Fibroblast of pulmonary artery (primary cell): ENCODE results near the gene MRPL2.

Experiments used
- DNase-seq: peaks from one replicate; pipeline ENCODE4 v3.0.0-alpha.2; 2010; ENCODE audit warnings: low read depth
- H3K4me3 ChIP-seq: replicated peaks from 2 replicates; pipeline ENCODE4 v1.5.1; 2011; ENCODE audit warnings: low read depth, mild to moderate bottlenecking, control low read depth, low read length, moderate library complexity
- TF ChIP-seq, protein P1 (sequence below): IDR thresholded peaks from 2 replicates; pipeline ENCODE4 v1.5.1; 2011; ENCODE audit warnings: mild to moderate bottlenecking, control low read depth, low read length, inconsistent platforms; ENCODE audit errors: missing control alignments

Gene MRPL2

DNA sequence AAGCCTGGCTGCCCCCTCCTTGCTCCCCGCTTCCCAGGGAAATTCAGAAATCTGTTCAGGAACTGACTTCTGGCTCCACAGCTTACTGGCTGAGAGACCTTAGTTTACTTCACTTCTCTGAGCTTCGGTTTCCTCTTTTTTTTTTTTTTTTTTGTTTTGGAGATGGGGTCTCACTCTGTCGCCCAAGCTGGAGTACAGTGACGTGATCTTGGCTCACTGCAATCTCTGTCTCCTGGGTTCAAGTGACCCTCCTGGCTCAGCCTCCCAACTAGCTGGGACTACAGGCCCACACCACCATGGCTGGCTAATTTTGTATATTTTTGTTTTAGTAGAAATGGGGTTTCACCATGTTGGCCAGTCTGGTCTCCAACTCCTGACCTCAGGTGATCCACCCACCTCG lies 31.8 kb upstream of the MRPL2 start:
- no peak overlapping the region for H3K4me3 ChIP-seq
- TF ChIP-seq, protein P1, sequence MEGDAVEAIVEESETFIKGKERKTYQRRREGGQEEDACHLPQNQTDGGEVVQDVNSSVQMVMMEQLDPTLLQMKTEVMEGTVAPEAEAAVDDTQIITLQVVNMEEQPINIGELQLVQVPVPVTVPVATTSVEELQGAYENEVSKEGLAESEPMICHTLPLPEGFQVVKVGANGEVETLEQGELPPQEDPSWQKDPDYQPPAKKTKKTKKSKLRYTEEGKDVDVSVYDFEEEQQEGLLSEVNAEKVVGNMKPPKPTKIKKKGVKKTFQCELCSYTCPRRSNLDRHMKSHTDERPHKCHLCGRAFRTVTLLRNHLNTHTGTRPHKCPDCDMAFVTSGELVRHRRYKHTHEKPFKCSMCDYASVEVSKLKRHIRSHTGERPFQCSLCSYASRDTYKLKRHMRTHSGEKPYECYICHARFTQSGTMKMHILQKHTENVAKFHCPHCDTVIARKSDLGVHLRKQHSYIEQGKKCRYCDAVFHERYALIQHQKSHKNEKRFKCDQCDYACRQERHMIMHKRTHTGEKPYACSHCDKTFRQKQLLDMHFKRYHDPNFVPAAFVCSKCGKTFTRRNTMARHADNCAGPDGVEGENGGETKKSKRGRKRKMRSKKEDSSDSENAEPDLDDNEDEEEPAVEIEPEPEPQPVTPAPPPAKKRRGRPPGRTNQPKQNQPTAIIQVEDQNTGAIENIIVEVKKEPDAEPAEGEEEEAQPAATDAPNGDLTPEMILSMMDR: no peak
- DNase-seq: no peak

DNA sequence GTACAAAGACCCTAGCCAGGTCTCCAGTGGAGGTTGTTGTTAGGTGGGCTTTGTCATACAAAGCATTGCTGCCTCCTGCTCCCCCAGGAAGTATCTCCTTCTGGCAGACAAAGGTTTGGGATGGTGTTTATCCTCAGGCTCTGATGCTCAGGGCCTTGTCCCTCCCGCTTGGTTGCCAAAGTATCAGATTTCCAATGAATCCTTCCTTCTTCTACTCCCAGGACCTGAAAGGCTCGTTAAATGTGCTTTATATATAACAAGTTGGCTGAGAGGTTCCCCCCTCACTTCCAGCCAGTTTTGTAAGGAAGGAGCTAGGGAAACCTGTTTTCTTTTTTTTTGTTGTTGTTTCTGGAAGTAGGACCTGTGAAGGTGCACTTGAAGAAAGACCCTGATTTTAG lies 31.3 kb upstream of the MRPL2 start:
- TF ChIP-seq, protein P1: no peak
- DNase-seq: no peak
- no peak overlapping the region for H3K4me3 ChIP-seq

DNA sequence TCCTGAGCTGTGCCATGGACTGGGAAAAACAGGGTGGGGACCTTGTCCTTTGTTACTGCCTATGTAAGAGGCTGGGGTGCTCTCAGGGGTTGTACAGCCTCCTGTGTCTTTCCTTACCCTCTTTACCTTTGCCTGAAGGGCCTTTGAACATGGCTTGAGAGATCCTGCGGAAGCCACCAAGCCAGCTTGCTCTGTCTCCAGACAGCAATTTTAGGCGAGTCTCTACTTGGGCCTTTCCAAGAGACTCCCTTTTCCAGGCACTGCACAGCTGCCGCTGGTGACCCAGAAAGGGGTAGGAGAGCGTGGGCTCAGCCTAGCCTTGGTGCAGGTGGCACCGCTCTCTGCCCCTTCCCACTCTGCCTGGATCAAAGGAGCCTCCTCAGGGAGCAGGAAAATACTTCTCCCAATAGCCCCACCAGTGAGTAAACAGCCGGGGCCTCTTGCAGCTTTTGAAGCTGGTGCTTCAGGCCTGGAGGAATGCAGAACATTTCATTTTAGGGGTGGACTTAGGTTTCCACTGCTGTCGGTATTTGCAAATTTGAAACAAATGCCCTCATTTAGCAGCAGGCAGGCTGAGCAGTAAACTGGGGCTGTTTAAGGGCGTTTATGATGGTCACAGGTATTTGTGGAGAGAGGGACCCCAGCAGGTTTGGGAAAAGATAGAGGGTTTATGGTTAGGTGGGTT lies 30.8 kb upstream of the MRPL2 start:
- no peak overlapping the region for H3K4me3 ChIP-seq
- no peak for DNase-seq
- TF ChIP-seq, protein P1: no peak

DNA sequence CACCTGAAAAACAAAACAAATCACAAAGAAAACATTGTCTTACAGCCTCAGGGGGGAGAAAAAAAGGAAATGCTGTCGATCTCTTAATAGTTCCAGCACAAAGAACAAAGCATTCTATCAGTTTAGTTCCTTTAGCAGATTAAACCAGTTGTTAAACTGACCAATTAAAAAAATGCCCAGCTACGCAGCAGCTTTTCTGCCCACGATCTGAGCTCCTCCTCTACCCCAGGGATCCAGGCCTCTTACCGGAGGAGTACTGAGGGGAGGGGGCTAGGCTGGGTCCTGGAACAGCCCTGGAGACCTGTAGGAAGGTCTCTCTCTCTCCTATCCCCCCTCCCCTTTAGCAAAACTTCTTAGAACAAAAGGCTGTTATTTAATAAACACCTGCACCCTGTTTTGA lies 30.2 kb upstream of the MRPL2 start:
- TF ChIP-seq, protein P1: no peak
- no peak overlapping the region for H3K4me3 ChIP-seq
- no peak for DNase-seq

DNA sequence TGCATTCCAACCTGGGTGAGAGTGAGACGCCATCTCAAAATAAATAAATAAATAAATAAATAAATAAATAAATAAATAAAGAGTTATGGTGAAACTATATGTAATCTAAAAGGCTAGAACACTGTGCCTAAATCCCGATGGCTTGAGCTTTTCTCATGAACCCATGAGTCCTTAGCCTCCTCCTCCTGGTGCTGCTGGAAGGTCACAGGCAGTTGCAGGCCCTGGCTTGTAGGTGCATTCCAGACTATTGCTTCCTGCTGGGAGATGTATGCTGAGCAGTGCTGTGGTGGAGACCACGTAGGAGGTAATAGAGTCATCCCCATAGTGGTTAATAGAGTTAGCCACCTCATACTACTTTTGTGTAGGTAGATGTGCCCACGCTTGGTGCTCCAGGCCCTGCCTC lies 29.4 kb upstream of the MRPL2 start:
- no peak for DNase-seq
- H3K4me3 ChIP-seq: no peak overlapping the region
- TF ChIP-seq, protein P1: no peak

DNA sequence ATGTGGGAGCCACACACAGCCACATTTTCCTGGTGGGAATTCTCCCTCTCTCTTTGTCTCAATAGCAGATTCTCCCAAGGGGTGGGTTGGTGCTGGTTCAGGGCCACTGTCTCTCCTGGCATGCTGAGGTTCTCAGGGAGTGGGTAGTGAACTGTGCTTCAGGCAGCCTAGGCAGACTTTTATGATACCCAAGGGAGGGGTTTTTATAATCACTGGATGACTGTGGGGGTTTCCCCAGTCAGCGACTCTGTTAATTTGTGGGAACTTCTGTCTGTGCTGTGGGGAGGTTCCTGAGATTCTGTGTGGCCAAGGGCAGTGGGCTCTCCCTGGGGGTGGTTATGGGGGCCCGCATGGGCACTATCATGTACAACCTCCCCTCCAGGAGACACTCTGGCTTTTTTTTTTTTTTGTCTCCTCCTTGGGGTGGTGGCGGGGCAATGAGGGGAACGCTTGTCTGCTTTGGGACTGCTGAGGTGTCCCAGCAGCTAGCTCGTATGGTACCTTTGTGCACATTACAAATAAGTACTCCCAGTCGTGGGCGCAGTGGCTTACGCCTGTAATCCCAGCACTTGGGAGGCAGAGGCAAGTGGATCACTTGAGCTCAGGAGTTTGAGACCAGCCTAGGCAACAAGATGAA lies 26.9 kb upstream of the MRPL2 start:
- no peak overlapping the region for H3K4me3 ChIP-seq
- DNase-seq: no peak
- TF ChIP-seq, protein P1: no peak
